C1 segment of cervical spinal cord (tissue), 14 donors: Measurements from ENCODE around the gene DEFB129.
"Not testable (repeated sequence)": the region's sequence is repeated elsewhere in the genome, so short reads cannot be mapped to it uniquely, and the experiment has no call there.

Source experiments
- DNase-seq, 14 donors: peaks; one replicate each; lab custom pipeline; 2025; lab: John Stamatoyannopoulos, UW

The DEFB129 gene

DNA sequence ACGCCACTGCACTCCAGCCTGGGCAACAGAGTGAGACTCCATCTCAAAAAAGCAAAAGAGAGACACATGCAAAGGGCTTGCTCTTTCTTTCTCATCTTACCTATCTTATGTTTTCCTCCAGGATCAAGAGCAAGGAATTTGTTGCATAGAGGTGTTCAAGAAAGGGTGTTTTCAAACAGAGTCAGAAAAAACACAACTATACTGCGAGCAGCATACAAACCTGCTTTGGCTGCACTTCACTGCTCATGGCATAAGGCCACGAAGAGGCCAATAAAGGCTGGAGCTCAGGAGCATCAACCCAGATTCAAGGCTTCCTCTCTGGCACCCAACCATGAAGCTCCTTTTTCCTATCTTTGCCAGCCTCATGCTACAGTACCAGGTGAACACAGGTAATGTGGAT, at the start of gene DEFB129:
TSS of gene DEFB129 (plus strand) at position 301 of the 400 bp plus-strand sequence. CDS start at position 332, 31 bp downstream.
- no peak for DNase-seq

DNA sequence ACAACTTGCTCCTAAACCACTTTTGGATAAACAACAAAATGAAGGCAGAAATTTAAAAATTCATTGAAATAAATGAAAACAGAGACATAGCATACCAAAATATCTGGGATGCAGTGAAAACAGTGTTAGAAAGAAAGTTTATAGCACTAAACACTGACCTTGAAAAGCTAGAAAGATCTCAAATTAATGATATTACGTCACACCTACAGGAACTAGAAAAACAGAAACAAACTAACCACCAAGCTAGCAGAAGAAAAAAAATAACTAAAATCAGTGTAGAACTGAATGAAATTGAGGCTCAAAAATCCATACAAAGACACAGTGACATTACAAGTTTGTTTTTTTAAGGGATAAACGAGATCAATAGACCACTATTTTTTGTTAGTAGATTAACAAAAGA, 42.8 kb upstream of the DEFB129 start:
- no peak for DNase-seq

DNA sequence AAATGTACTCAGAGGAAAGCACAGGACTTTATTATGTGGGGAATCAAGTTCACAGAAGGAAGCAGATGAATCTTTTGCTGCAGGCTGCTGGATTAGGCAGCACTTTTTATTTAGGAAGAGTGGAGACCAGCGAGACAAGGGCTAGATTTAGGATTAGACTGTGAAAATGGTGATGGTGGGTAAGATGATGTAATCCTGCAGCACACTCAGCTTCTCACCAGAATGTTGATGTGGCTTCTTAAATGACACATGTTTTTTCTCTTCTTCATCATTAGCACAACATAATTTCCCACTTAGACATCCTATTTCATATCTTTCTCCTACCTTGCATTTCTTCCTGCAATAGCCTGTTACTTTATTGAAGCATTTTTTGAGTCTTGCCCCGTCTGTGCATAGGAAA, 39.3 kb upstream of the DEFB129 start:
- DNase-seq = no peak

DNA sequence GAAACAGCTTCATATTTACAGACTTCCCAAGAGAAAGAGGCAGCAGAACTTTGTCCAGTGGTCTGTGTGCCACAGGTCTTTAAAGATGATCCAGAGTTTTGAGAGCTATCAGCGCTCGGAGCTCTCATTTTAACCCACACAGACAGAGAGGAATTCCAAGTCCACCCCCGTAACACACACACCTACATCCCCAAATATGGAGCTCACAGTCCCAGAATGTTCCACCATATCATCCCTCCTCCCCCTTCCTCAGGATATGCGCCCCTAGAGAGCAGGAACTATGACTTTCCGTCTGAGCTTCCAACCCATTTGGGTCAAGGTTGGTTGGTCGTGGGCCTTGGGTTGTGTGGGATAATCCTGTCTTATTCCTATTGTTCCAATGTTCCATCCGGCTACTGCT, 37.4 kb upstream of the DEFB129 start, which contains the start of gene DEFB128:
TSS of gene DEFB128 (minus strand) at position 101 of the 400 bp plus-strand sequence. CDS start at position 13, 88 bp downstream.
- DNase-seq = no peak

GRCh38 chr20:198225-198624, 28.8 kb upstream of the DEFB129 start:
- DNase-seq = no peak

- DNase-seq = no peak
These were observed 27.1 kb upstream of the DEFB129 start for GRCh38 chr20:199996-200395.

DNA sequence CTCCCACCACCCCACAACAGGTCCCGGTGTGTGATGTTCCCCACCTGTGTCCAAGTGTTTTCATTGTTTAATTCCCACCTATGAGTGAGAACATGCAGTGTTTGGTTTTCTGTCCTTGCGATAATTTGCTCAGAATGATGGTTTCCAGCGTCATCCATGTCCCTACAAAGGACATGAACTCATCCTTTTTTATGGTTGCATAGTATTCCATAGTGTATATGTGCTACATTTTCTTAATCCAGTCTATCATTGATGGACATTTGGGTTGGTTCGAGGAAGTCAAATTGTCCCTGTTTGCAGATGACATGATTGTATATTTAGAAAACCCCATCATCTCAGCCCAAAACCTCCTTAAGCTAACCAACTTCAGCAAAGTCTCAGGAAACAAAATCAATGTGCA, 23.4 kb upstream of the DEFB129 start:
- DNase-seq = not testable (repeated sequence)

GRCh38 chr20:208942-209566, 18.0 kb upstream of the DEFB129 start:
- peak in 2 of 14 donors; percentile 0 to 3 for DNase-seq

GRCh38 chr20:210809-211502, 16.1 kb upstream of the DEFB129 start:
- no peak for DNase-seq

DNA sequence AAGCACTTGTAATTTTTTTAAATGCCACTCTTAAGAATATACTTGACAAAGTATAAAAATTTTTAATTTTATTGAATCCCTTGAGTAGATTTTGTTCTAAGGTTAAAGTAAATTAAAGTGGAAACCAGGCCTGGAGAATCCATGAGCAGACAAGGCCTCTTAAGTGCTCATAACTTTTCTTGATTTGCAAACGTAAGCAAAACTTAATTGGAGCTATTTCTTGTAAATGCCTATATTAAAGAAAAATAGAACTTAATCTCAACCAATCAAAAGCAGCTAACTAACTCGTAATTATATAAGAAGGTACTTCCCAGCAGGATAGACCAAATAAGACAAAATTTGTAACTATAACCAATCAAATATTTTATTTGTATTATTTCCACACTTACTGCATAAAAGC, 12.7 kb upstream of the DEFB129 start:
- DNase-seq = no peak

- no peak for DNase-seq
These were observed 11.3 kb upstream of the DEFB129 start for GRCh38 chr20:215796-216195.

DNA sequence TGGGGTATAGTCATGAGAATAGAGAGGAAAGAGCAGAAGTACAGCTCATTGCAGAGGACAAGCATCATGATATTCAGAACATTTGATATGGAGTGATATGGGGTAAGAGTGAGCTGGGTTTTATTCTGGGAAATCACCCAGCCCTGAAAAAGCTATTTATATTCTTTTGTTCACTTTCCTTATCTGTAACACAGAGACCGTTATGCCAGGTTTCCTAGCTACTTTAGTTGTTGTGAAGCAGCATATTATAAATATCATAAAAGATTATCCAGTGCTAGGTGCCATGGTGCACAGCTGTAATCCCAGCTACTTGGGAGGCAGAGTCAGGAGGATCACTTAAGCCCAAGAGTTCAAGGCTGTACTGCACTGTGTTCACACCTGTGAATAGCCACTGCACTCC, 9.8 kb upstream of the DEFB129 start:
- no peak for DNase-seq

DNA sequence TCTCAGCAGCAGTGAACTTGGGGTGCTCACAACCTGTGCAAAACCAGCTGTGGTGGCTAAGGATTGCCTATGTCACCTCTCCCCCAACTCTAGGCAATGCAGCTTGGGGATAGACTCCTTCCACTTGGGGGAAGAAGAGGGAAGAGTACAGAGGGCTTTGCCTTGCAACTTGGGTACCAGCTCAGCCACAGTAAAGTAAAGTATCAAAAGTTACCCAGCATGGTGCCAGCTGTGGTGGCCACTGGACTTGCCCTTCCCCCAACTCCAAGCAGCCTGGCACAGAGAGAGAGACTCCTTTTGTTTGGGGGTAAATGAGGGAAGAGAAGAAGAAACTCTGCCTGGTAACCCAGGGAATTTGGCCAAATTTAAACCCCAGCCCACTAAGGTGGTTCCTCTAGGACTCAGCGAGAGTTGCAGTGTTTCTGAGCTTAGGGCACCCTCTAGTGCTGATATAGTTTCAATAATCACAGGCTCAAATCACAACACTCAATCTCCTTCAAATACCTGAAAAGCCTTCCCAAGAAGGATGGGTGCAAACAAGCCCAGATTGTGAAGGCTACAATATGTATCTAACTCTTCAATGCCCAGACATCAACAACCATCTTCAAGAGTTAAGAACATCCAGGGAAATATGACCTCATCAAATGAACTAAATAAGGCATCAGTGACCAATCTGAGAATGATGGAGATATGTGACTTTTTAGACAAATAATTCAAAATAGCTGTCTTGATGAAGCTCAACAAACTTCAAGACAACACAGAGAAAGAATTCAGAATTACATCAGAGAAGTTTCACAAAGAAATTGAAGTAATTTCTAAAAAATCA, 7.6 kb upstream of the DEFB129 start:
- no peak for DNase-seq

DNA sequence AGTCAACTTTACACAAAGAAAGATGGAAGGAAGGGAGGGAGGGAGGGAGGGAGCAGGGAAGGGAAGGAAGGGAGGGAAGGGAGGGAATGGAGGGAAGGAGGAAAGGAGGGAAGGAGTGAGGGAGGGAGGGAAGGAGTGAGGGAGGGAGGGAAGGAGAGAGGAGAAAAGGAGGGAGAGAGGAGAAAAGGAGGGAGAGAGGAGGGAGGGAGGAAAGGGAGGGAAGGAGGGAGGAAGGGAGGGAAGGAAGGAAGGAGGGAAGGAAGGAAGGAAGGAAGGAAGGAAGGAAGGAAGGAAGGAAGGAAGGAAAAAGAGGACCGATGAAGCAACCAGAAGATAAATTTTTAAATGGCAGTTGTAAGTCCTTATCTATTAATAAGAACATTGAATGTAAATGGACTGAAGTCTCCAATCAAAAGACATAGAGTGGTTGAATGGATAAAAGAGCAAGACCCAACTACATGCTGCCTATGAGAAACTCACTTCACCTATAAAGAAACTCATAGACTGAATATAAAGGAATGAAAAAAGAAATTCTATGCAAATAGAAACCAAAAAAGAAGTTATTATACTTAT, 5.7 kb upstream of the DEFB129 start:
- DNase-seq = no peak

DNA sequence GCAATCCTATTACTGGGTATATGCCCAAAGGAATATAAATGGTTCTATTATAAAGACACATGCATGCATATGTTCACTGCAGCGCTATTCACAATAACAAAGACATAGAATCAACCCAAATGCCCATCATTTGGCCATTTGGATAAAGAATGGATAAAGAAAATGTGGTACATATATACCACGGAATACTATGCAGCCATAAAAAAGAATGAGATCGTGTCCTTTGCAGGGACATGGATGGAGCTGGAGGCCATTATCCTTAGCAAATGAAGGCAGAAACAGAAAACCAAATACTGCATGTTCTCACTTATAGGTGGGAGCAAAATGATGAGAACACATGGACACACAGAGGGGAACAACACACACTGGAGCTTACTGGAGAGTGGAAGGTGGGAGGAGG, 1.2 kb upstream of the DEFB129 start:
- not testable (repeated sequence) for DNase-seq

DNA sequence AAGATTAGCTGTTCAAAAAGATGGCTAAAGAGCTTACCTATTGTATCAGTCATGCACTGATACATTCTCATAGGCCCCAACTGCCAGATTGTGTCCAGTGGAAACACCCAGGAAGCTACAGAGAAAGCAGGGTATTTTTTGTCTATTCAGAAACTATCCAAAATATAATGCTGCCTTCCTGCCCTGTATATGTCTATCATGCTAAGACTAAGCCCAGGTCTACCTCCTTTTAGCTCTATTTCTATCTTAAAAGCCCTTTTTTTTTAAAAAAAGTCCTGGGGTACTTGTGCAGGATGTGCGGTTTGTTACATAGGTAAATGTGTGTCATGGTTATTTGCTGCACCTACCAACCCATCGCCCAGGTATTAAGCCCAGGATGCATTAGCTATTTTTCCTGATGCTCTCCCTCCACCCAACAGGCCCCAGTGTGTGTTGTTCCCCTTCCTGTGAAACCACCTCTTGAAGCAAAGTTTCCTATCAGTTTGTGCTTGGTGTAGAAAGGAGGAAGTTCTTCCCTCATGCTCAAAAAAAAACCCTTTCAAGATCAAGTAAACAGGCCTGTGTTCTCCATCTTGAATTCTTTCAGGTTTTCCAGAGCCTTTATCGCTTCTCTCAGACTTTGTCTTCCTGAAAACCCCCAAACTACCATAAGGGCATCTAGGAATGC, 514 bp downstream of the DEFB129 start:
- no peak for DNase-seq

DNA sequence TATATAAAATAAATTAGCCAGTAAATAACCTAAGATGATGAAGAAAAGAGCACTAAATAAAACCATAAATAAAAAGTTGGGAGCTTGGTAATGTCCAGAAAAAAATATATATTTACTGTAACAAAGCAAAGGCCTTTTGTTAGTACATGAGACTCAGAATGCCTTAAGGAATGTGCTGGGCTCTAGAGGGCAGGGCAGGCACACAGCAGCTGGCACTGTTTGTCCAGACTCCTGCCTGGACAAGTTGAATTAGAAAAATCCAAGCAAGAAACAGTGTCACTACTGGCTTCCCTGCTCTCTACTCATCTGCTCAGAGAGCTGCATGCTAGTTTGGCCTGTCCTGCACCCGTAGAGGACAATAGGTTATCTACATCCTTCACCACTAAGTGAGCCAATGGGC, 8.8 kb downstream of the DEFB129 start:
- DNase-seq = peak in 1 of 14 donors; percentile 2

- peak in 4 of 14 donors; percentile 1 to 10 (median 2) for DNase-seq
These were observed 10.4 kb downstream of the DEFB129 start for GRCh38 chr20:237489-237888.

DNA sequence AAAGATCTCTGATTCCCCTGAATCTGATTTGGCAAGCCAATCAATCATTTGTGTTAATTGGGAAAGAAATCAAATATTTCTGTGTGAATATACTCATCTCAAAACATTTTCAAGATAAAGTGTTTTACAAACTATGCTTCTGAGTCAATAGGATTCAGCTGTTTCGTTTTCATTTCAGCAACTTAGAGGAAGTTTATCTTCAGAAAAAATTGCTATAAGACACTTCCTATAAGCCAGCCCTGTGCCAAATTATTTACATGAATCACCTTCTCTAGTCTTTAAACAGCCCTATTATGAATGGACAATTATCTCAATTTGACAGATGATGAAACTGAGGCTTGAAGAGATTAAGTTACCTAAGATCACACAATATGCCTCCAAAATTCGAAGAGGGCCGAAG, 10.9 kb downstream of the DEFB129 start:
- no peak for DNase-seq

DNA sequence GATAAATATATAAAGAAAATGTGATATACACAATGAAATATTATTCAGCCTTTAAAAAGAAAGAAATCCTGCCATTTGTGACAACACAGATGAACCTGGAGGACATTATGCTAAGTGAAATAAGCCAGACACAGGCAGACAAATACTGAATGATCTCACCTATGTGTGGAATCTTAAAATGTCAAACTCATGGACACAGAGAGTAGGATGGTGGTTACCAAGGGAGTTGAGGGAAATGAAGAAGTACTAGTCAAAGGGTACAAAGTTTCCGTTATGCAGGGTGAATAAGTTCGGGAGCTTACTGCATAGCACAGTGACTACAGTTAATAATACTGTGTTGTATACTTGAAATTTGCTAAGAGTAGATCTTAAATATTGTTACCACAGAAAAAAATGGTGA, 15.8 kb downstream of the DEFB129 start:
- no peak for DNase-seq

- no peak for DNase-seq
These were observed 24.3 kb downstream of the DEFB129 start for GRCh38 chr20:251354-251753.

- no peak for DNase-seq
These were observed 25.7 kb downstream of the DEFB129 start for GRCh38 chr20:252801-253200.
